Aorta (tissue), 5 donors: ENCODE measurements around the gene LZTFL1. TPM values are rescaled to one million over a fixed set of nuclear protein-coding genes. Genes with fewer than 3 reads are reported as not detected.

Experiments
- ATAC-seq: fragments of 200-7000 bp; cut with Tn5 transposase; one replicate; pipeline ENCODE4 v1.9.1; 2022; ENCODE audit warnings: moderate library complexity; ENCODE audit not compliant: low FRiP score
- DNase-seq, 2 donors: peaks; one replicate each; pipeline ENCODE4 v3.0.0-alpha.2; 2020
- H3K27ac ChIP-seq, 2 donors: one replicate each; pipeline ENCODE4 v1.5.1; 2013; ENCODE audit warnings: low read length in 2 of 2, mild to moderate bottlenecking in 2 of 2, moderate library complexity in 2 of 2, control low read depth in 1 of 2, inconsistent platforms in 1 of 2, low read depth in 1 of 2
- H3K27me3 ChIP-seq, 2 donors: one replicate each; pipeline ENCODE4 v1.6.1; 2013; ENCODE audit warnings: control low read depth in 1 of 2, low read length in 1 of 2, mild to moderate bottlenecking in 1 of 2, moderate library complexity in 1 of 2; ENCODE audit not compliant: insufficient read depth in 2 of 2, control insufficient read depth in 1 of 2
- H3K36me3 ChIP-seq, 2 donors: one replicate each; pipeline ENCODE4 v1.6.1; 2013; ENCODE audit warnings: control low read depth in 1 of 2, low read length in 1 of 2, mild to moderate bottlenecking in 1 of 2; ENCODE audit not compliant: insufficient read depth in 2 of 2, control insufficient read depth in 1 of 2
- H3K4me1 ChIP-seq, 2 donors: one replicate each; pipeline ENCODE4 v1.6.1; 2013; ENCODE audit warnings: low read length in 2 of 2, control low read depth in 1 of 2, mild to moderate bottlenecking in 1 of 2, moderate library complexity in 1 of 2; ENCODE audit not compliant: insufficient read depth in 2 of 2, control insufficient read depth in 1 of 2
- H3K4me3 ChIP-seq, 2 donors: one replicate each; pipeline ENCODE4 v1.5.1; 2013; ENCODE audit warnings: low read length in 2 of 2, control low read depth in 1 of 2, mild to moderate bottlenecking in 1 of 2
- H3K9me3 ChIP-seq: one replicate; pipeline ENCODE4 v1.6.1; 2013; ENCODE audit warnings: mild to moderate bottlenecking, low read length; ENCODE audit not compliant: control insufficient read depth
- WGBS, 2 donors: extraction: QIAGEN DNeasy Blood & Tissue Kit; methylation state at CpG; one replicate each; pipeline ENCODE4 v1.1.7; 2013; 5-methylcytosine and 5-hydroxymethylcytosine counted together
- intact Hi-C, 2 donors: fragments of 100-400 bp; cut with DNase I; formaldehyde crosslinking; loops; one replicate each; pipeline versions ENCODE4 v1.14.2 to v1.15.0; 2022
- polyA plus RNA-seq, 2 donors: library from polyadenylated mRNA; stranded (reverse); fragments of 200-250 nt; gene quantifications; one replicate each; pipeline ENCODE4 v1.2.3, GENCODE V29; 2013
- total RNA-seq, 2 donors: library from RNA; stranded (reverse); fragmentation: NEBNext Ultra II Directional; extraction: Animal tissue kit (Norgen Biotek cat#: 25700); gene quantifications; one replicate each; pipeline ENCODE4 v1.2.1, GENCODE V29; 2021
- donor health status: healthy with polysubstance abuse.
- donor health status: Bipolar disorder and iron deficiency.
- donor health status: DM: no; HTN: no; CAD: no.
- donor health status: DM: no; HTN: no; CAD: no.
- donor health status: DM: yes; HTN: yes; CAD: no.

Gene LZTFL1
- total and polyA plus RNA-seq, 4 donors: 9.8 to 16.3 (median 11.1) TPM

- H3K27ac ChIP-seq: no peak overlapping the region
- H3K36me3 ChIP-seq: peaks cover 0 to 2% of the 10 kb centered on the region in 2 donors
- ATAC-seq (no peak), DNase-seq (no peak)
- H3K9me3 ChIP-seq: no peaks in the 10 kb centered on the region
- no peak overlapping the region for H3K4me3 ChIP-seq
- H3K27me3 ChIP-seq: peaks cover 0 to 1% of the 10 kb centered on the region in 2 donors
- H3K4me1 ChIP-seq: no peaks in the 10 kb centered on the region
- 71 to 73% methylated on average over 3 of the region's 3 CpGs for WGBS, 2 donors
- intact Hi-C loops: no loop called here
Measured at GRCh38 chr3:45807133-45807532, 34.8 kb downstream of the LZTFL1 start.

- Histone ChIP-seq H3K4me3 (no peak overlapping the region), H3K4me1 (no peaks in the 10 kb centered on the region), H3K27me3 (peaks cover 0 to 1% of the 10 kb centered on the region in 2 donors), H3K36me3 (peaks cover 0 to 2% of the 10 kb centered on the region in 2 donors), H3K27ac (no peak overlapping the region), H3K9me3 (no peaks in the 10 kb centered on the region)
- DNase-seq (no peak), ATAC-seq (no peak)
- WGBS, 2 donors: 94 to 96% methylated on average over 3 of the region's 3 CpGs
- intact Hi-C loops: no loop called here
Measured at GRCh38 chr3:45806072-45806471, 35.8 kb downstream of the LZTFL1 start.

GRCh38 chr3:45803252-45803935 is 38.5 kb downstream of the LZTFL1 start:
- no peaks in the 10 kb centered on the region for H3K4me1 ChIP-seq
- H3K4me3 ChIP-seq: no peak overlapping the region
- H3K36me3 ChIP-seq: no peaks in the 10 kb centered on the region
- intact Hi-C loops: no loop called here
- H3K27ac ChIP-seq: no peak overlapping the region
- ATAC-seq (no peak), DNase-seq (no peak)
- peaks cover 0 to 1% of the 10 kb centered on the region in 2 donors for H3K27me3 ChIP-seq
- 92 to 94% methylated on average over 5 of the region's 5 CpGs for WGBS, 2 donors
- no peaks in the 10 kb centered on the region for H3K9me3 ChIP-seq

GRCh38 chr3:45802146-45802545 is 39.8 kb downstream of the LZTFL1 start:
- DNase-seq (no peak), ATAC-seq (no peak)
- Histone ChIP-seq H3K27me3 (peaks cover 0 to 1% of the 10 kb centered on the region in 2 donors), H3K36me3 (no peaks in the 10 kb centered on the region), H3K27ac (no peak overlapping the region), H3K4me1 (no peaks in the 10 kb centered on the region), H3K4me3 (no peak overlapping the region), H3K9me3 (no peaks in the 10 kb centered on the region)
- WGBS, 2 donors: 84 to 88% methylated on average over 9 of the region's 9 CpGs
- intact Hi-C loops: no loop called here

- Histone ChIP-seq H3K27ac (no peak overlapping the region), H3K4me1 (no peaks in the 10 kb centered on the region), H3K27me3 (no peaks in the 10 kb centered on the region), H3K36me3 (no peaks in the 10 kb centered on the region), H3K4me3 (no peak overlapping the region), H3K9me3 (no peaks in the 10 kb centered on the region)
- DNase-seq (no peak), ATAC-seq (no peak)
- intact Hi-C loops: no loop called here
- whole genome bisulfite sequencing, 2 donors: 69 to 73% methylated on average over 4 of the region's 4 CpGs
Measured at GRCh38 chr3:45800611-45801010, 41.3 kb downstream of the LZTFL1 start.

GRCh38 chr3:45799586-45799985 is 42.3 kb downstream of the LZTFL1 start:
- Histone ChIP-seq H3K4me3 (no peak overlapping the region), H3K9me3 (no peaks in the 10 kb centered on the region), H3K36me3 (no peaks in the 10 kb centered on the region), H3K27me3 (no peaks in the 10 kb centered on the region), H3K27ac (no peak overlapping the region), H3K4me1 (no peaks in the 10 kb centered on the region)
- no peak for ATAC-seq
- intact Hi-C loops: no loop called here
- DNase-seq: no peak
- WGBS, 2 donors: 70 to 92% methylated on average over 2 of the region's 2 CpGs

GRCh38 chr3:45798034-45798433 is 43.9 kb downstream of the LZTFL1 start:
- Histone ChIP-seq H3K4me1 (no peaks in the 10 kb centered on the region), H3K4me3 (no peak overlapping the region), H3K36me3 (no peaks in the 10 kb centered on the region), H3K27ac (no peak overlapping the region), H3K9me3 (no peaks in the 10 kb centered on the region), H3K27me3 (no peaks in the 10 kb centered on the region)
- intact Hi-C loops: no loop called here
- DNase-seq: no peak
- WGBS, 2 donors: 56 to 66% methylated on average over 4 of the region's 4 CpGs
- ATAC-seq: no peak

GRCh38 chr3:45796902-45797637 is 44.8 kb downstream of the LZTFL1 start:
- H3K27me3 ChIP-seq: no peaks in the 10 kb centered on the region
- H3K36me3 ChIP-seq: no peaks in the 10 kb centered on the region
- H3K9me3 ChIP-seq: no peaks in the 10 kb centered on the region
- H3K4me1 ChIP-seq: no peaks in the 10 kb centered on the region
- H3K27ac ChIP-seq: no peak overlapping the region
- H3K4me3 ChIP-seq: no peak overlapping the region
- DNase-seq (no peak), ATAC-seq (no peak)
- intact Hi-C loops: no loop called here
- 53 to 55% methylated on average over 13 of the region's 13 CpGs for WGBS, 2 donors
